ENCODE results near the gene PSMB3.
A peak's percentile ranks its signal among the peaks of the same experiment; 100 is the strongest.

Gene PSMB3

DNA sequence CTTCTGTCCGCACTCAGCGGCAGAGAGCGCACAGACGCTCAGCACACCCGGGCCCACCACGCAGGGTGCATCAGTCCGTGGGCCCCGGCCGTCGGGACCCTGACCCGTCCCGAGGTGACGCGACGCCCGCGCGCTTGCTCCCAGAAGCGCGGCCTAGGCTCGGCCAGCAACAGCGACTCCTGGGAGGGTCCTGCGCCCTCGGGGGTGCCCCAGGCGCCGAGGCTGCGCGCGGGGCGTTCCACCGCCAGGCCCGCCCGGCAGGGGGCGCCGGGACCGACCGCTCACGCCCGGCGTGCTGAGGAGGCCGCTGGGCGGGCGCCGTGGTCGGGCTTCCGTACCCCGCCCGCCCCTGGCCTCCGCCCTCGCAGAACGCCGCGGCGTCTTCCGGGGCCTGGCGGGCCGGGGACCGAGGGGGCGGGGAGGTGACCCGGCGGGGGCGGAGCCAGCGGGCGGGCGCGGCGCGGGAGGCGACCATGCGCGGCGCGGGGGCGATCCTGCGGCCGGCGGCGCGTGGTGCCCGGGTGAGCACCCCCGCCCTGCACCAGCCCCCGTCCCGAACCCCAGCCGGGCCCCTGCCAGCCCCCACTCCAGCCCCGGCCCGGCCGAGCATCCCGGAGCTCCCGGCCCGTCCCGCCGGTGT, 22.5 kb upstream of the PSMB3 start, which contains the start of gene CISD3 (continued):
- TF ChIP-seq ZNF48 (tag by site-specific recombination; IDR thresholded peaks at IDR 0.05), result no peak
- no peak for TF ChIP-seq ZNF394 (tag by site-specific recombination; IDR thresholded peaks at IDR 0.05; ENCODE audit: borderline replicate concordance)
- no peak for TF ChIP-seq OVOL3 (tag by site-specific recombination; IDR thresholded peaks at IDR 0.05)
- 0 out of 2 replicates have a peak, but pooled peaks have one; percentile 32 for TF ChIP-seq ZNF677 (tag by site-specific recombination; IDR thresholded peaks at IDR 0.05)
- TF ChIP-seq KLF9 (tag by site-specific recombination; IDR thresholded peaks at IDR 0.05; ENCODE audit: low read depth), result 0 out of 2 replicates have a peak, but pooled peaks have one; percentile 14
- no peak for TF ChIP-seq ZNF600 (tag by site-specific recombination; IDR thresholded peaks at IDR 0.05)
- no peak for TF ChIP-seq ZNF132 (tag by site-specific recombination; IDR thresholded peaks at IDR 0.05; ENCODE audit: borderline replicate concordance)
- TF ChIP-seq ZFP69B (tag by site-specific recombination; IDR thresholded peaks at IDR 0.05), result peak; percentile 91
- TF ChIP-seq ZNF513 (tag by site-specific recombination; IDR thresholded peaks at IDR 0.05), result no peak
- no peak for TF ChIP-seq ZNF658 (tag by site-specific recombination; IDR thresholded peaks at IDR 0.05)
- TF ChIP-seq ZNF792 (tag by site-specific recombination; IDR thresholded peaks at IDR 0.05), result no peak
- TF ChIP-seq ZNF560 (tag by site-specific recombination; IDR thresholded peaks at IDR 0.05; ENCODE audit: borderline replicate concordance), result no peak
- no peak for TF ChIP-seq ZNF404 (tag by site-specific recombination; IDR thresholded peaks at IDR 0.05)
- TF ChIP-seq FEZF1 (tag by site-specific recombination; IDR thresholded peaks at IDR 0.05), result no peak
- no peak for TF ChIP-seq ZNF121 (tag by site-specific recombination; IDR thresholded peaks at IDR 0.05)
- TF ChIP-seq ZNF76 (tag by site-specific recombination; IDR thresholded peaks at IDR 0.05; ENCODE audit: borderline replicate concordance, low read depth), result peak; percentile 34; the same call in 1 of the 2 replicates
- TF ChIP-seq ZNF10 (tag by site-specific recombination; IDR thresholded peaks at IDR 0.05), result no peak
- no peak for TF ChIP-seq ZNF341 (tag by site-specific recombination; IDR thresholded peaks at IDR 0.05; ENCODE audit: low read depth)
- no peak for TF ChIP-seq SETDB1 (IDR thresholded peaks at IDR 0.05; ENCODE audit: insufficient read length, low read length)
- TF ChIP-seq HOXA7 (CRISPR knock-in tag; IDR thresholded peaks at IDR 0.05; ENCODE audit: borderline replicate concordance), result no peak
- TF ChIP-seq ZBTB10 (tag by site-specific recombination; IDR thresholded peaks at IDR 0.05), result 0 out of 2 replicates have a peak, but pooled peaks have one; percentile 49
- TF ChIP-seq YY1 (tag by site-specific recombination; IDR thresholded peaks at IDR 0.05), result no peak
- no peak for TF ChIP-seq ZNF311 (tag by site-specific recombination; IDR thresholded peaks at IDR 0.05; ENCODE audit: borderline replicate concordance)
- no peak for TF ChIP-seq ZNF664 (tag by site-specific recombination; IDR thresholded peaks at IDR 0.05)
- no peak for TF ChIP-seq ZNF138 (tag by site-specific recombination; IDR thresholded peaks at IDR 0.05; ENCODE audit: borderline replicate concordance)
- no peak for TF ChIP-seq ZNF302 (tag by site-specific recombination; IDR thresholded peaks at IDR 0.05; ENCODE audit: low read depth)
- TF ChIP-seq, protein P1, sequence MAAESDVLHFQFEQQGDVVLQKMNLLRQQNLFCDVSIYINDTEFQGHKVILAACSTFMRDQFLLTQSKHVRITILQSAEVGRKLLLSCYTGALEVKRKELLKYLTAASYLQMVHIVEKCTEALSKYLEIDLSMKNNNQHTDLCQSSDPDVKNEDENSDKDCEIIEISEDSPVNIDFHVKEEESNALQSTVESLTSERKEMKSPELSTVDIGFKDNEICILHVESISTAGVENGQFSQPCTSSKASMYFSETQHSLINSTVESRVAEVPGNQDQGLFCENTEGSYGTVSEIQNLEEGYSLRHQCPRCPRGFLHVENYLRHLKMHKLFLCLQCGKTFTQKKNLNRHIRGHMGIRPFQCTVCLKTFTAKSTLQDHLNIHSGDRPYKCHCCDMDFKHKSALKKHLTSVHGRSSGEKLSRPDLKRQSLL (tag by site-specific recombination; IDR thresholded peaks at IDR 0.05), result no peak
- TF ChIP-seq ZBTB8A (tag by site-specific recombination; IDR thresholded peaks at IDR 0.05), result peak; percentile 90
- no peak for TF ChIP-seq ZBTB1 (tag by site-specific recombination; IDR thresholded peaks at IDR 0.05)
- no peak for TF ChIP-seq KLF7 (tag by site-specific recombination; IDR thresholded peaks at IDR 0.05; ENCODE audit: borderline replicate concordance)
- TF ChIP-seq, protein P2, sequence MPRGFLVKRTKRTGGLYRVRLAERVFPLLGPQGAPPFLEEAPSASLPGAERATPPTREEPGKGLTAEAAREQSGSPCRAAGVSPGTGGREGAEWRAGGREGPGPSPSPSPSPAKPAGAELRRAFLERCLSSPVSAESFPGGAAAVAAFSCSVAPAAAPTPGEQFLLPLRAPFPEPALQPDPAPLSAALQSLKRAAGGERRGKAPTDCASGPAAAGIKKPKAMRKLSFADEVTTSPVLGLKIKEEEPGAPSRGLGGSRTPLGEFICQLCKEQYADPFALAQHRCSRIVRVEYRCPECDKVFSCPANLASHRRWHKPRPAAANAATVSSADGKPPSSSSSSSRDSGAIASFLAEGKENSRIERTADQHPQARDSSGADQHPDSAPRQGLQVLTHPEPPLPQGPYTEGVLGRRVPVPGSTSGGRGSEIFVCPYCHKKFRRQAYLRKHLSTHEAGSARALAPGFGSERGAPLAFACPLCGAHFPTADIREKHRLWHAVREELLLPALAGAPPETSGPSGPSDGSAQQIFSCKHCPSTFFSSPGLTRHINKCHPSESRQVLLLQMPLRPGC (tag by site-specific recombination; IDR thresholded peaks at IDR 0.05), result no peak
- no peak for TF ChIP-seq ZNF280C (tag by site-specific recombination; IDR thresholded peaks at IDR 0.05)

Measured in HEK293 (cell line).